Suppressor macrophage treated with lipopolysaccharide for 4 hours (primary cell): ENCODE results near the gene CTIF.
"Not testable (repeated sequence)": the region's sequence is repeated elsewhere in the genome, so short reads cannot be mapped to it uniquely, and the experiment has no call there.

ENCODE experiments used
- DNase-seq: peaks from one replicate; pipeline ENCODE4 v3.0.0-alpha.2; 2020

The CTIF gene

GRCh38 chr18:48538531-48539405 lies at the start of gene CTIF:
CTIF (plus strand) TSS chr18:48539031; CDS start chr18:48619566, 80,535 bp downstream.
- peak; percentile 90 for DNase-seq

- no peak for DNase-seq
Measured at GRCh38 chr18:48490641-48491293, 48.1 kb upstream of the CTIF start.

- no peak for DNase-seq
Measured at GRCh38 chr18:48492880-48493279, 46.0 kb upstream of the CTIF start.

GRCh38 chr18:48493434-48494230 lies 45.2 kb upstream of the CTIF start:
- DNase-seq: peak; percentile 19

- DNase-seq: no peak
Measured at GRCh38 chr18:48497863-48498262, 41.0 kb upstream of the CTIF start.

GRCh38 chr18:48500517-48500916 lies 38.3 kb upstream of the CTIF start:
- DNase-seq: peak; percentile 6

GRCh38 chr18:48502906-48503305 lies 35.9 kb upstream of the CTIF start:
- no peak for DNase-seq

- no peak for DNase-seq
Measured at GRCh38 chr18:48504819-48505218, 34.0 kb upstream of the CTIF start.

GRCh38 chr18:48506983-48507568 lies 31.8 kb upstream of the CTIF start:
- not testable (repeated sequence) for DNase-seq

- DNase-seq: not testable (repeated sequence)
Measured at GRCh38 chr18:48512498-48512897, 26.3 kb upstream of the CTIF start.

GRCh38 chr18:48514786-48515185 lies 24.0 kb upstream of the CTIF start:
- DNase-seq: no peak

GRCh38 chr18:48517048-48517447 lies 21.8 kb upstream of the CTIF start:
- DNase-seq: no peak

- DNase-seq: no peak
Measured at GRCh38 chr18:48519431-48520100, 19.3 kb upstream of the CTIF start.

- no peak for DNase-seq
Measured at GRCh38 chr18:48521723-48522122, 17.1 kb upstream of the CTIF start.

- no peak for DNase-seq
Measured at GRCh38 chr18:48525671-48526070, 13.2 kb upstream of the CTIF start.

- no peak for DNase-seq
Measured at GRCh38 chr18:48527461-48527860, 11.4 kb upstream of the CTIF start.

- no peak for DNase-seq
Measured at GRCh38 chr18:48528861-48529260, 10.0 kb upstream of the CTIF start.

GRCh38 chr18:48529796-48530195 lies 9.0 kb upstream of the CTIF start:
- peak; percentile 39 for DNase-seq

- no peak for DNase-seq
Measured at GRCh38 chr18:48530399-48531081, 8.3 kb upstream of the CTIF start.

- no peak for DNase-seq
Measured at GRCh38 chr18:48531082-48531403, 7.8 kb upstream of the CTIF start.

GRCh38 chr18:48531908-48532307 lies 6.9 kb upstream of the CTIF start:
- DNase-seq: peak; percentile 58
